H1 (cell line): ENCODE measurements around the gene ATP10D. TPM values are rescaled to one million over a fixed set of nuclear protein-coding genes. Genes with fewer than 3 reads are reported as not detected.

Source experiments
- CTCF ChIA-PET: fragments of 300-600 bp; sonication (Branson Sonifier 250); formaldehyde crosslinking; loops from one replicate; lab custom pipeline; 2021; ENCODE audit not compliant: partially characterized antibody; lab: Charles Lee
- POLR2A ChIA-PET: fragments of 300-600 bp; sonication (Branson Sonifier 250); formaldehyde crosslinking; loops from one replicate; lab custom pipeline; 2021; ENCODE audit warnings: inconsistent platforms; ENCODE audit not compliant: partially characterized antibody; lab: Charles Lee
- DNase-seq, 2 experiments: peaks; one replicate each; pipeline versions ENCODE4 v3.0.0 to v3.0.0-alpha.2; 2010 to 2022; ENCODE audit warnings: low spot score in 2 of 2, low read depth in 1 of 2, mixed read lengths in 1 of 2
- FAIRE-seq: peaks from 2 replicates; lab custom pipeline; 2011; peaks lifted over from hg19 to GRCh38; lab: Jason Lieb, UNC
- H2AFZ ChIP-seq: 2 replicates; pipeline ENCODE4 v1.8.1; 2012; ENCODE audit warnings: low read length, inconsistent platforms
- H2AK5ac ChIP-seq: 2 replicates; pipeline ENCODE4 v1.6.1; 2013; ENCODE audit warnings: low read depth, low read length
- H2BK120ac ChIP-seq: replicated peaks from 2 replicates; pipeline ENCODE3; 2013; ENCODE audit warnings: low read depth, low read length, inconsistent platforms
- H2BK12ac ChIP-seq: 2 replicates; pipeline ENCODE4 v1.6.1; 2013; ENCODE audit warnings: low read depth, low read length
- H2BK15ac ChIP-seq: 2 replicates; pipeline ENCODE4 v1.6.1; 2013; ENCODE audit warnings: low read length
- H2BK20ac ChIP-seq: 2 replicates; pipeline ENCODE4 v1.6.1; 2013; ENCODE audit warnings: low read length
- H2BK5ac ChIP-seq: 2 replicates; pipeline ENCODE4 v1.6.1; 2013; ENCODE audit warnings: low read depth, low read length
- H3K14ac ChIP-seq: 2 replicates; pipeline ENCODE4 v1.6.1; 2013; ENCODE audit warnings: inconsistent platforms; ENCODE audit not compliant: insufficient read length
- H3K18ac ChIP-seq: 2 replicates; pipeline ENCODE4 v1.6.1; 2013; ENCODE audit warnings: low read length; ENCODE audit errors: extremely low read depth
- H3K23ac ChIP-seq: 2 replicates; pipeline ENCODE4 v1.6.1; 2013; ENCODE audit warnings: inconsistent platforms; ENCODE audit not compliant: insufficient read length
- H3K23me2 ChIP-seq: 2 replicates; pipeline ENCODE4 v1.6.1; 2013; ENCODE audit warnings: low read depth, low read length
- H3K27ac ChIP-seq: 2 replicates; pipeline ENCODE4 v1.6.1; 2011; ENCODE audit warnings: low read depth, low read length, inconsistent platforms
- H3K27me3 ChIP-seq, 4 experiments: replicated peaks in 1 of 4; 1 replicate in 1 of 4; 2 replicates in 3 of 4; pipeline versions ENCODE4 v1.6.1 to v1.8.1; 2011 to 2013; ENCODE audit warnings: low read length in 3 of 4, mild to moderate bottlenecking in 3 of 4, inconsistent platforms in 2 of 4, mixed read lengths in 2 of 4, moderate library complexity in 1 of 4; ENCODE audit not compliant: control insufficient read depth in 3 of 4, insufficient read depth in 3 of 4; ENCODE audit errors: extremely low read depth in 1 of 4
- H3K36me3 ChIP-seq, 4 experiments: 2 replicates each; pipeline versions ENCODE4 v1.6.1 to v1.8.1; 2011 to 2013; ENCODE audit warnings: mild to moderate bottlenecking in 4 of 4, low read length in 3 of 4, moderate library complexity in 2 of 4, control low read depth in 1 of 4, inconsistent platforms in 1 of 4; ENCODE audit not compliant: insufficient read depth in 4 of 4, control insufficient read depth in 2 of 4
- H3K4ac ChIP-seq: replicated peaks from 2 replicates; pipeline ENCODE3; 2013; ENCODE audit warnings: low read length, low read depth, mixed read lengths, inconsistent platforms; ENCODE audit not compliant: insufficient read length
- H3K4me1 ChIP-seq, 4 experiments: replicated peaks in 1 of 4; 1 replicate in 1 of 4; 2 replicates in 3 of 4; pipeline versions ENCODE4 v1.6.1 to v1.8.1; 2011 to 2013; ENCODE audit warnings: low read length in 3 of 4, inconsistent platforms in 2 of 4, mixed read lengths in 1 of 4; ENCODE audit not compliant: insufficient read depth in 4 of 4, control insufficient read depth in 3 of 4
- H3K4me2 ChIP-seq, 2 experiments: 2 replicates each; pipeline versions ENCODE4 v1.6.1 to v1.8.1; 2011 to 2013; ENCODE audit warnings: low read depth in 2 of 2, low read length in 2 of 2, control low read depth in 1 of 2, inconsistent platforms in 1 of 2, mild to moderate bottlenecking in 1 of 2; ENCODE audit not compliant: insufficient read depth in 1 of 2
- H3K4me3 ChIP-seq, 4 experiments: fragments of 200-600, 300-600 bp in 1 of 4; sonication (generic), shearing (Covaris generic), sonication (Bioruptor Twin) in 1 of 4; 2 replicates each; pipeline versions ENCODE4 v1.5.1 to v1.8.1; 2011 to 2016; ENCODE audit warnings: low read length in 4 of 4, low read depth in 3 of 4, control low read depth in 2 of 4, inconsistent platforms in 2 of 4, mild to moderate bottlenecking in 2 of 4, mixed read lengths in 1 of 4, moderate library complexity in 1 of 4; ENCODE audit not compliant: insufficient read depth in 2 of 4; ENCODE audit errors: extremely low read depth in 1 of 4
- H3K56ac ChIP-seq: replicated peaks from 2 replicates; pipeline ENCODE3; 2013; ENCODE audit warnings: low read depth, mild to moderate bottlenecking, mixed read lengths, low read length, inconsistent platforms; ENCODE audit not compliant: insufficient read length
- H3K79me1 ChIP-seq: 2 replicates; pipeline ENCODE4 v1.6.1; 2013; ENCODE audit warnings: low read depth, low read length, control low read depth
- H3K79me2 ChIP-seq, 2 experiments: 2 replicates each; pipeline versions ENCODE4 v1.6.1 to v1.8.1; 2012 to 2013; ENCODE audit warnings: low read length in 2 of 2, mild to moderate bottlenecking in 2 of 2, inconsistent platforms in 1 of 2; ENCODE audit not compliant: insufficient read depth in 2 of 2, control insufficient read depth in 1 of 2
- H3K9ac ChIP-seq, 4 experiments: replicated peaks in 1 of 4; 1 replicate in 1 of 4; 2 replicates in 3 of 4; pipeline versions ENCODE4 v1.6.1 to v1.8.1; 2011 to 2013; ENCODE audit warnings: low read depth in 3 of 4, low read length in 3 of 4, control low read depth in 2 of 4, mild to moderate bottlenecking in 2 of 4, moderate library complexity in 2 of 4, inconsistent platforms in 1 of 4; ENCODE audit errors: extremely low read depth in 1 of 4
- H3K9me3 ChIP-seq, 2 experiments: 2 replicates each; pipeline versions ENCODE4 v1.6.1 to v1.8.1; 2012 to 2013; ENCODE audit warnings: mild to moderate bottlenecking in 2 of 2, moderate library complexity in 2 of 2, control low read depth in 1 of 2, inconsistent platforms in 1 of 2, low read depth in 1 of 2, low read length in 1 of 2, mixed read lengths in 1 of 2; ENCODE audit not compliant: insufficient read depth in 2 of 2
- H4K20me1 ChIP-seq, 2 experiments: replicated peaks in 1 of 2; 2 replicates each; pipeline versions ENCODE3 to v1.8.1; 2011 to 2013; ENCODE audit warnings: inconsistent platforms in 2 of 2, low read length in 2 of 2, mild to moderate bottlenecking in 1 of 2; ENCODE audit not compliant: insufficient read depth in 2 of 2, control insufficient read depth in 1 of 2
- H4K5ac ChIP-seq: 2 replicates; pipeline ENCODE4 v1.6.1; 2013; ENCODE audit warnings: low read length, low read depth, mixed read lengths, inconsistent platforms; ENCODE audit not compliant: insufficient read length
- H4K8ac ChIP-seq: 2 replicates; pipeline ENCODE4 v1.8.0; 2013; ENCODE audit warnings: mild to moderate bottlenecking, moderate library complexity, low read length, inconsistent platforms; ENCODE audit not compliant: insufficient read depth; ENCODE audit errors: extremely low read depth
- H4K91ac ChIP-seq: replicated peaks from 2 replicates; pipeline ENCODE3; 2013; ENCODE audit warnings: low read length, mixed read lengths, inconsistent platforms; ENCODE audit not compliant: insufficient read length
- CEBPB ChIP-seq: IDR thresholded peaks from 2 replicates; pipeline ENCODE4 v1.6.1; 2012; ENCODE audit warnings: low read depth, low read length
- CHD1 ChIP-seq: IDR thresholded peaks from 2 replicates; pipeline ENCODE4 v1.6.1; 2012; ENCODE audit warnings: low read depth, low read length, improper control_type of control experiment
- JUND ChIP-seq: IDR thresholded peaks from 2 replicates; pipeline ENCODE4 v1.6.1; 2011; ENCODE audit warnings: mild to moderate bottlenecking, improper control_type of control experiment, low read length
- MAFK ChIP-seq: IDR thresholded peaks from 2 replicates; pipeline ENCODE4 v1.6.1; 2012; ENCODE audit warnings: low read depth, mild to moderate bottlenecking, improper control_type of control experiment, low read length
- SP1 ChIP-seq: IDR thresholded peaks from 2 replicates; pipeline ENCODE4 v1.6.1; 2011; ENCODE audit warnings: low read depth, low read length
- SP2 ChIP-seq: IDR thresholded peaks from 2 replicates; pipeline ENCODE4 v1.6.1; 2012; ENCODE audit warnings: mild to moderate bottlenecking, low read length, inconsistent platforms
- TEAD4 ChIP-seq: IDR thresholded peaks from 2 replicates; pipeline ENCODE4 v1.6.1; 2012; ENCODE audit warnings: low read depth, low read length, inconsistent platforms, mixed read lengths
- ZNF274 ChIP-seq: IDR thresholded peaks from 2 replicates; pipeline ENCODE4 v1.7.0; 2012; ENCODE audit warnings: low read length, borderline replicate concordance; ENCODE audit errors: extremely low read depth
- WGBS, 2 experiments: shearing (Covaris generic) in 1 of 2; methylation state at CpG; one replicate each; pipeline versions ENCODE4 v1.1.6 to v1.1.7; 2013 to 2015; ENCODE audit warnings: low lambda C conversion rate in 2 of 2, mixed read lengths in 2 of 2, inconsistent platforms in 1 of 2, low coverage in 1 of 2, missing lambda C conversion rate in 1 of 2; ENCODE audit not compliant: insufficient replicate concordance in 2 of 2, insufficient coverage in 1 of 2, insufficient read length in 1 of 2; ENCODE audit errors: extremely low coverage in 1 of 2, missing lambda C conversion rate in 1 of 2; 5-methylcytosine and 5-hydroxymethylcytosine counted together
- polyA plus RNA-seq, 7 experiments: library from polyadenylated mRNA; depleted of rRNA in 3 of 7; stranded (reverse) in 5 of 7; unstranded in 2 of 7; fragments of >200 nt in 5 of 7; fragments of 200-250 nt in 2 of 7; gene quantifications; 1 replicate in 5 of 7; 2 replicates in 1 of 7; 4 replicates in 1 of 7; pipeline versions ENCODE4 v1.2.1 to v1.2.3, GENCODE V29; 2011 to 2013; ENCODE audit warnings: missing spikeins in 2 of 7, mixed read lengths in 2 of 7
- total RNA-seq: library from RNA; stranded (reverse); fragmentation: NEBNext Ultra II Directional; extraction: Animal tissue kit (Norgen Biotek cat#: 25700); gene quantifications from 2 replicates; pipeline ENCODE4 v1.2.1, GENCODE V29; 2021

The ATP10D gene
- total and polyA plus RNA-seq, 2 of the 8 experiments (the other 6 are each of a cell fraction or from before 2014, with no cell fraction given) = 2.9 to 5.9 TPM

DNA sequence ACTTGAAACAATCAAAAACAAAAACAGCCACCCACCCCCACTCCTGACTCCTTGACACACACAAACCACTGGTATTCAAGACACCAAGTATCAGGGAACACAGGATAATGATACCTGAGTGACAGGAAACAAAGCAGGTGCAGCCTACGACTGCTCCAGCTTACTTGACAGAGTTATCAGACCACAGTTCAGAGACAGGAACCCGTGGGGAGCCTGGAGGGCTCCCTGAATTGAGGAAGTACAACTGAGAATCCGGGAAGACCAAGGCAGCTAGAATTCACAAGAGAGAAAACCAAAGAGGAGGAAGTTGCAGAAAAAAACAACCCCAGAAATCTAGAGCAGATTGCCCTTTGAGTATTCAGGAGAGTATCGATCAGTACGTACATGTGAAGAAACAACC, 42.1 kb upstream of the ATP10D start:
- Histone ChIP-seq H2BK120ac (no peak overlapping the region), H2BK20ac (no peak overlapping the region), H3K4me3 (no peak overlapping the region), H2BK12ac (no peak overlapping the region), H2BK15ac (no peak overlapping the region), H3K9me3 (no peaks in the 10 kb centered on the region), H3K27me3 (no peaks in the 10 kb centered on the region), H3K14ac (no peak overlapping the region), H3K18ac (no peak overlapping the region), H2BK5ac (no peak overlapping the region), H3K23ac (no peak overlapping the region), H3K79me1 (no peaks in the 10 kb centered on the region), H3K9ac (no peak overlapping the region), H2AK5ac (no peak overlapping the region), H4K20me1 (no peaks in the 10 kb centered on the region), H3K27ac (no peak overlapping the region), H3K36me3 (no peaks in the 10 kb centered on the region), H3K23me2 (no peaks in the 10 kb centered on the region), H3K4me2 (no peak overlapping the region), H4K8ac (no peak overlapping the region), H3K56ac (no peak overlapping the region), H3K4me1 (peaks cover 0 to 7% (median 2%) of the 10 kb centered on the region in 4 experiments; a peak in 4 of 7 replicates), H3K79me2 (no peaks in the 10 kb centered on the region), H4K5ac (no peak overlapping the region), H3K4ac (no peak overlapping the region), H2AFZ (no peak overlapping the region), H4K91ac (no peak overlapping the region)
- WGBS, 2 experiments = 92% methylated on average over 5 of the region's 5 CpGs; no CpG with 5 or more reads in 1 of the 2 experiments
- no peak for FAIRE-seq
- DNase-seq = no peak
- CTCF ChIA-PET = interaction anchor here (1.4 kb wide), 1 partner anchor 9 kb away, joined by 3 read pairs; no protein-coding TSS in a partner anchor
- POLR2A ChIA-PET = no interaction called here
- TF ChIP-seq CHD1 (no peak), MAFK (no peak), SP1 (no peak), SP2 (no peak), JUND (no peak), ZNF274 (no peak), CEBPB (no peak), TEAD4 (no peak)
